CD4-positive, alpha-beta T cell treated with Interleukin-21 for 1 hour (primary cell): ENCODE measurements around the gene NPAT.
"Not testable (repeated sequence)": the region's sequence is repeated elsewhere in the genome, so short reads cannot be mapped to it uniquely, and the experiment has no call there.

Source experiments
- DNase-seq: peaks from one replicate; pipeline ENCODE4 v3.0.0-alpha.2; 2020

Gene NPAT

GRCh38 chr11:108147150-108147549 is 75.3 kb downstream of the NPAT start:
- DNase-seq: no peak

GRCh38 chr11:108144615-108145014 is 77.8 kb downstream of the NPAT start:
- DNase-seq: no peak

- no peak for DNase-seq
Measured at GRCh38 chr11:108142304-108142703, 80.1 kb downstream of the NPAT start.

GRCh38 chr11:108137212-108137611 is 85.2 kb downstream of the NPAT start:
- no peak for DNase-seq

GRCh38 chr11:108135845-108136544 is 86.4 kb downstream of the NPAT start:
- DNase-seq: peak; percentile 26

- not testable (repeated sequence) for DNase-seq
Measured at GRCh38 chr11:108132993-108133538, 89.4 kb downstream of the NPAT start.

GRCh38 chr11:108131993-108132392 is 90.4 kb downstream of the NPAT start:
- no peak for DNase-seq

GRCh38 chr11:108128772-108129171 is 93.7 kb downstream of the NPAT start:
- DNase-seq: no peak

GRCh38 chr11:108125096-108125495 is 97.3 kb downstream of the NPAT start:
- DNase-seq: no peak

- no peak for DNase-seq
Measured at GRCh38 chr11:108122166-108122628, 100.2 kb downstream of the NPAT start.

- DNase-seq: peak; percentile 93
Measured at GRCh38 chr11:108121274-108122155, 100.9 kb downstream of the NPAT start, which contains the start of gene ACAT1. Gene ACAT1, plus strand, starts transcription at chr11:108121567. Its CDS starts 40 bp downstream, at chr11:108121607.

- DNase-seq: not testable (repeated sequence)
Measured at GRCh38 chr11:108120936-108121273, 101.5 kb downstream of the NPAT start.

GRCh38 chr11:108117746-108118371 is 104.6 kb downstream of the NPAT start:
- peak; percentile 52 for DNase-seq

- no peak for DNase-seq
Measured at GRCh38 chr11:108115500-108116140, 106.8 kb downstream of the NPAT start.

GRCh38 chr11:108112057-108112456 is 110.4 kb downstream of the NPAT start:
- no peak for DNase-seq

GRCh38 chr11:108111126-108111525 is 111.3 kb downstream of the NPAT start:
- DNase-seq: no peak
